Brain microvascular endothelial cell (primary cell): Measurements from ENCODE around the gene SKAP2.

Experiments used
- DNase-seq: peaks from one replicate; pipeline ENCODE4 v3.0.0-alpha.2; 2020
- H3K27ac ChIP-seq: fragments of 250-450 bp; sonication (Bioruptor Pico); 2 replicates; pipeline ENCODE4 v1.5.1; 2020; ENCODE audit warnings: mild to moderate bottlenecking, moderate library complexity
- H3K27me3 ChIP-seq: fragments of 250-450 bp; sonication (Bioruptor Pico); replicated peaks from 2 replicates; pipeline ENCODE4 v1.5.1; 2020; ENCODE audit warnings: mild to moderate bottlenecking
- H3K36me3 ChIP-seq: fragments of 250-450 bp; sonication (Bioruptor Pico); replicated peaks from 2 replicates; pipeline ENCODE4 v1.5.1; 2020; ENCODE audit warnings: mild to moderate bottlenecking
- H3K4me3 ChIP-seq: 2 replicates; pipeline ENCODE4 v1.5.1; 2011; ENCODE audit warnings: low read depth, mild to moderate bottlenecking, control low read depth, low read length, moderate library complexity
- CTCF ChIP-seq: IDR thresholded peaks from 2 replicates; pipeline ENCODE4 v1.5.1; 2011; ENCODE audit warnings: low read depth, mild to moderate bottlenecking, moderate library complexity, low read length, control low read depth, inconsistent platforms; ENCODE audit errors: missing control alignments
- in situ Hi-C: cut with HindIII; loops from 2 replicates; pipeline ENCODE4 v1.10.0; 2017; ENCODE audit warnings: low sequenced_read_pairs, low pct_ligation_motif_present

The SKAP2 gene

GRCh38 chr7:26625286-26625685, 239.1 kb downstream of the SKAP2 start:
- Histone ChIP-seq H3K4me3 (no peak overlapping the region), H3K27me3 (no peaks in the 10 kb centered on the region), H3K27ac (no peak overlapping the region), H3K36me3 (no peaks in the 10 kb centered on the region)
- DNase-seq, result no peak
- in situ Hi-C loops, result no loop called here
- TF ChIP-seq CTCF, result no peak

GRCh38 chr7:26624839-26625238, 239.6 kb downstream of the SKAP2 start:
- no peaks in the 10 kb centered on the region for H3K36me3 ChIP-seq
- H3K4me3 ChIP-seq, result no peak overlapping the region
- no peak overlapping the region for H3K27ac ChIP-seq
- in situ Hi-C loops, result no loop called here
- TF ChIP-seq CTCF, result no peak
- no peaks in the 10 kb centered on the region for H3K27me3 ChIP-seq
- DNase-seq, result no peak

GRCh38 chr7:26624431-26624830, 240.0 kb downstream of the SKAP2 start:
- no peak for TF ChIP-seq CTCF
- Histone ChIP-seq H3K27ac (no peak overlapping the region), H3K4me3 (no peak overlapping the region), H3K27me3 (no peaks in the 10 kb centered on the region), H3K36me3 (no peaks in the 10 kb centered on the region)
- in situ Hi-C loops, result no loop called here
- no peak for DNase-seq

GRCh38 chr7:26620352-26620751, 244.0 kb downstream of the SKAP2 start:
- H3K4me3 ChIP-seq, result no peak overlapping the region
- no peak for DNase-seq
- TF ChIP-seq CTCF, result no peak
- no peaks in the 10 kb centered on the region for H3K27me3 ChIP-seq
- H3K36me3 ChIP-seq, result no peaks in the 10 kb centered on the region
- in situ Hi-C loops, result no loop called here
- H3K27ac ChIP-seq, result no peak overlapping the region

GRCh38 chr7:26619348-26619984, 244.9 kb downstream of the SKAP2 start:
- no peak overlapping the region for H3K4me3 ChIP-seq
- no peaks in the 10 kb centered on the region for H3K27me3 ChIP-seq
- H3K27ac ChIP-seq, result no peak overlapping the region
- no peaks in the 10 kb centered on the region for H3K36me3 ChIP-seq
- in situ Hi-C loops, result no loop called here
- no peak for TF ChIP-seq CTCF
- no peak for DNase-seq

- no peak for TF ChIP-seq CTCF
- in situ Hi-C loops, result no loop called here
- no peak overlapping the region for H3K4me3 ChIP-seq
- H3K27me3 ChIP-seq, result no peaks in the 10 kb centered on the region
- no peak overlapping the region for H3K27ac ChIP-seq
- no peak for DNase-seq
- H3K36me3 ChIP-seq, result no peaks in the 10 kb centered on the region
These were observed 245.5 kb downstream of the SKAP2 start for GRCh38 chr7:26618898-26619297.
